Mesodermal cell (in vitro differentiated cells): ENCODE data around the gene TMPRSS12.
"Not testable (repeated sequence)": the region's sequence is repeated elsewhere in the genome, so short reads cannot be mapped to it uniquely, and the experiment has no call there.

Experiments
- H3K27ac ChIP-seq: 2 replicates; pipeline ENCODE4 v1.7.0; 2013; ENCODE audit warnings: mild to moderate bottlenecking, low read depth, low read length, moderate library complexity; ENCODE audit not compliant: severe bottlenecking
- H3K36me3 ChIP-seq: 2 replicates; pipeline ENCODE4 v1.7.1; 2013; ENCODE audit warnings: mild to moderate bottlenecking, low read length, moderate library complexity; ENCODE audit not compliant: control insufficient read depth, insufficient read depth
- H3K4me1 ChIP-seq: one replicate; pipeline ENCODE4 v1.7.1; 2013; ENCODE audit warnings: mild to moderate bottlenecking, low read length; ENCODE audit not compliant: insufficient read depth, control insufficient read depth, poor library complexity, severe bottlenecking
- H3K4me3 ChIP-seq: 2 replicates; pipeline ENCODE4 v1.7.0; 2013; ENCODE audit warnings: low read length, control low read depth, mild to moderate bottlenecking; ENCODE audit not compliant: insufficient read depth, poor library complexity, severe bottlenecking; ENCODE audit errors: extremely low read depth
- H3K9me3 ChIP-seq: 2 replicates; pipeline ENCODE4 v1.7.1; 2013; ENCODE audit warnings: mild to moderate bottlenecking, low read length, moderate library complexity; ENCODE audit not compliant: control insufficient read depth
- WGBS, 2 experiments: methylation state at CpG; one replicate each; pipeline ENCODE4 v1.1.5; 2013; ENCODE audit warnings: missing lambda C conversion rate in 2 of 2; ENCODE audit not compliant: insufficient coverage in 2 of 2; 5-methylcytosine and 5-hydroxymethylcytosine counted together

The TMPRSS12 gene

DNA sequence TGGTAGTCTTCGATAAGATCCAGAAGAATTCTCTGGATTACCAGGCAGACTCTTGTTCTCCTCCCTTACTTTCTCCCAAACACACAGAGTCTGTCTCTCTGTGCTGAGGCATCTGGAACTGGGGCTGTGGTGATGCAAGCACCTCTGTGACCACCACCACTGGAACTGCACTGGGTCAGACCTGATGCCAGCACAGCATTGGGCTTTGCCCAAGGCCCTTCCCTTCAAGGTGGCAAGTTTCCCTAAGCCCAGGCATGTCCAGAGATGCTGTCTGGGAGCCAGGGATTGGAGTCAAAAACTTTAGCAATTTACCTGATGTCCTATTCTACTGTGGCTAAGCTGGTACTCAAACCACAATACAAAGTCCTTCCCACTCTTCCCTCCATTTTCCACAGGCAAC lies 14.6 kb upstream of the TMPRSS12 start:
- no peaks in the 10 kb centered on the region for H3K4me1 ChIP-seq
- WGBS, 2 experiments, result 83 to 100% methylated on average over 1 of the region's 1 CpG
- no peak overlapping the region for H3K27ac ChIP-seq
- no peaks in the 10 kb centered on the region for H3K36me3 ChIP-seq
- peaks cover 5% of the 10 kb centered on the region for H3K9me3 ChIP-seq
- H3K4me3 ChIP-seq, result no peak overlapping the region

DNA sequence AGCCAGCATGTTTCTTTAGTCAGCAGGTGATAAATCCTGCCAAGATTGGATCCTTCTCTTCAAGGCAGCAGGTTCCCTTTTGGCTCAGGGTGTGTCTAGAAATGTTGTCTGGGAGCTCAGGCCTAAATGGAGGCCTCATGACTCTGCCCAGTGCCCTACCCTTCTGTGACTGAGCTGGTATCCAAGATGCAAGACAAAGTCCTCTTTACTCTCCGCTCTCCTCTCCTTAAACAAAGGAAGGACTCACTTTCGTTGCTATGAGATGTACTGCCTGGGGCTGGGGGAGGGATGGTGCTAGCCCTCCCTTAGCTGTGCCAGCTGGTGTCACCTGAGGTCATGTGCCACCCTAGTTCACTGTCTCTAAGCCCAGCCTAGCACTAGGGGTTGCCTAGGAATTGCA lies 13.8 kb upstream of the TMPRSS12 start:
- Histone ChIP-seq H3K9me3 (peaks cover 11% of the 10 kb centered on the region), H3K27ac (no peak overlapping the region), H3K4me3 (no peak overlapping the region), H3K4me1 (no peaks in the 10 kb centered on the region), H3K36me3 (no peaks in the 10 kb centered on the region)
- WGBS, 2 experiments, result 86% methylated on average over 2 of the region's 2 CpGs; no CpG with 5 or more reads in 1 of the 2 experiments

DNA sequence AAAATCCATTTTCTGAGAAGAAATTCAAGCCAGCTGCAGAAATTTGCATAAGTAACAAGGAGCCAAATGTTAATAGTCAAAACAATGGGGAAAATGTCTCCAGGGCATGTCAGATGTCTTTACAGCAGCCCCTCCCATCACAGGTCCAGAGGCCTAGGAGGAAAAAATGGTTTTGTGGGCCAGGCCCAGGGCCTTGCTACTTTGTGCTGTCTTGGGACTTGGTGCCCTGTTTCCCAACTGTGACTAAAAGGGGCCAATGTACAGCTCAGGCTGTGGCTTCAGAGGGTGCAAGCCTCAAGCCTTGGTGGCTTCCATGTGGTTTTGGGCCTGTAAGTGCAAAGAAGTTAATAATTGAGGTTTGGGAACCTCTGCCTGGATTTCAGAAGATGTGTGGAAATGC lies 8.9 kb upstream of the TMPRSS12 start:
- H3K9me3 ChIP-seq, result peaks cover 17% of the 10 kb centered on the region
- not testable (repeated sequence) for H3K4me3 ChIP-seq, H3K36me3 ChIP-seq, H3K4me1 ChIP-seq, H3K27ac ChIP-seq

DNA sequence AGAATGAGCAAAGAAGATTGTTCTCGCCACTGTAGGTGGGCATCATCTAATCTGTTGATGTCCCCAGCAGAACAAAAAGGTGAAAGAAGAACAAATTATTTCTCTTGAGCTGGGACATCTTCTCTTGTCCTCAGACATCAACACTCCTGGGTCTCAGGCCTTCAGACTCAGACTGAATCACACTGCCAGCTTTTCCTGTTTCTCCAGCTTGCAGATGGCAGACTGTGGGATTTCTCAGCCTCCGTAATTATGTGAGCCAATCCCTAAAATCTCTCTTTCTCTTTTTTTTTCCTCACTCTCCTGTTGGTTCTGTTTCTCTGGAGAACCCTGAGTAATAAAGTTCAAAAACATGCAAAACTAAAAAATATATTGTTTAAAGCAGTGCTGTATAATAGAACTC lies 3.7 kb upstream of the TMPRSS12 start:
- Histone ChIP-seq H3K4me1 (no peaks in the 10 kb centered on the region), H3K27ac (no peak overlapping the region), H3K4me3 (no peak overlapping the region), H3K9me3 (peaks cover 15% of the 10 kb centered on the region), H3K36me3 (no peaks in the 10 kb centered on the region)
- 80 to 100% methylated on average over 1 of the region's 2 CpGs for WGBS, 2 experiments

GRCh38 chr12:50840809-50841487 lies 1.8 kb upstream of the TMPRSS12 start:
- Histone ChIP-seq H3K36me3 (no peaks in the 10 kb centered on the region), H3K9me3 (peaks cover 10% of the 10 kb centered on the region), H3K4me3 (no peak overlapping the region), H3K27ac (no peak overlapping the region), H3K4me1 (no peaks in the 10 kb centered on the region)
- WGBS, 2 experiments, result 93 to 95% methylated on average over 3 to 6 of the region's 7 CpGs

GRCh38 chr12:50841716-50842531 lies 802 bp upstream of the TMPRSS12 start:
- no peak overlapping the region for H3K27ac ChIP-seq
- no peaks in the 10 kb centered on the region for H3K36me3 ChIP-seq
- 67 to 73% methylated on average over 2 of the region's 7 CpGs for WGBS, 2 experiments
- H3K4me3 ChIP-seq, result no peak overlapping the region
- no peaks in the 10 kb centered on the region for H3K4me1 ChIP-seq
- H3K9me3 ChIP-seq, result peaks cover 10% of the 10 kb centered on the region

DNA sequence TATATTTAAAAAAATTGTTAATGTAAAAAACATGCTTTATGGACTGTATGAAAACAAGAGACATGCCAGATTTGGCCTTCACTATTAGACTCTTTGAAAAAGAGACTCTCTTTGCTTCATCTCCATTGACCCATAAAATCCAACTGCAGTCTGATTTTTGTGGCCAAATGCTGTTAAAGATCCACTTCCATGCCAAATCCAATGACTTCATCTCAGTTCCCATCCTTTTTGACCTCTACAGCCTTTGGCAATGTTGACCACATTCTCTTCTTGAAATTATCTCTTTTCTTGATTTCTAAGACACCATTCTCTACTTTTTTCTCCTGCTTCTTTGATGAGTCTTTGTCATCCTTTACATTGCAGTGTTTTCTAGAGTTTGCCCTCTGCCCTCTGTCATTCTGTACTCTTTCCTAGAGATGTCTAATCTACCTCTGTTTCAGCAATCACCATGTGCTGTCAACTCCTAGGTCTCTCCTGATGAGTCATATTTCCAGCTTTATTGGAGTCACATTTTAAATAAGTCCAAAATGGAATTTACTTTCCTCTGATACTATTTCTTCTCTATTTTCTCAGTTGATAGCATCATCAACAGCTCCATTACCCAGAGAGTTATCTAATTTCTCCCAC lies 2.4 kb downstream of the TMPRSS12 start:
- H3K4me1 ChIP-seq, result no peaks in the 10 kb centered on the region
- no peak overlapping the region for H3K27ac ChIP-seq
- H3K4me3 ChIP-seq, result no peak overlapping the region
- peaks cover 10% of the 10 kb centered on the region for H3K9me3 ChIP-seq
- no peaks in the 10 kb centered on the region for H3K36me3 ChIP-seq

GRCh38 chr12:50848963-50849362 lies 6.2 kb downstream of the TMPRSS12 start:
- WGBS, 2 experiments, result no CpG with 5 or more reads among the region's 2 CpGs
- Histone ChIP-seq H3K9me3 (no peaks in the 10 kb centered on the region), H3K36me3 (no peaks in the 10 kb centered on the region), H3K27ac (no peak overlapping the region), H3K4me1 (no peaks in the 10 kb centered on the region), H3K4me3 (no peak overlapping the region)

DNA sequence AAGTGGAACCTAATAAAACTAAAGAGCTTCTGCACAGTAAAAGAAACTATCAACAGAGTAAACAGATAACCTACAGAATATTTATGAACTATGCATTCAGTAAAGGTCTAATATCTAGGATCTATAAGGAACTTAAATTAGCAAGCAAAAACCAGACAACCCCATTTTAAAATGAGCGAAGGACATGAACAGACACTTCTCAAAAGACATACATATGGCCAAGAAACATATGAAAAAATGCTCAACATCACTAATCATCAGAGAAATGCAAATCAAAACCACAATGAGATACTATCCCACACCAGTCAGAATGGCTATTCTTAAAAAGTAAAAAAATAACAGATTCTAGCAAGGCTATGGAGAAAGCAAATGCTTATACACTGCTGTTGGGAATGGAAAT lies 12.5 kb downstream of the TMPRSS12 start:
- 100% methylated on average over 1 of the region's 1 CpG; no CpG with 5 or more reads in 1 of the 2 experiments for WGBS, 2 experiments
- H3K9me3 ChIP-seq, H3K36me3 ChIP-seq, H3K4me3 ChIP-seq, H3K27ac ChIP-seq, H3K4me1 ChIP-seq: not testable (repeated sequence)

DNA sequence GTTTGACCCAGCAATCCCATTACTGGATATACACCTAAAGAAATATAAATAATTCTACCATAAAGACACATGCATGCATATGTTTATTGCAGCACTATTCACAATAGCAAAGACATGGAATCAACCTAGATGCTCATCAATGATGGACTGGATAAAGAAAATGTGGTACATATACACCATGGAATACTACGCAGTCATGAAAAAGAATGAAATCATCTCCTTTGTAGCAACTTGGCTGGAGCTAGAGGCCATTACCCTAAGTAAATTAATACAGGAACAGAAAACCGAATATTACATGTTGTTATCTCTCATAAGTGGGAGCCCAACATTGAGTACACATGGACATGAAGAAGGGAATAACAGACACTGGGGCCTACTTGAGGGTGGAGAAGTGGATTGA lies 13.0 kb downstream of the TMPRSS12 start:
- not testable (repeated sequence) for H3K36me3 ChIP-seq, H3K4me1 ChIP-seq, H3K27ac ChIP-seq, H3K4me3 ChIP-seq, H3K9me3 ChIP-seq
- 80% methylated on average over 1 of the region's 2 CpGs; no CpG with 5 or more reads in 1 of the 2 experiments for WGBS, 2 experiments
